Adrenal gland (tissue), 12 donors: ENCODE data around the gene LARGE1. TPM values are rescaled to one million over a fixed set of nuclear protein-coding genes. Genes with fewer than 3 reads are reported as not detected.

Experiments used
- DNase-seq, 7 donors: peaks; one replicate each; pipeline ENCODE4 v3.0.0-alpha.2; 2019 to 2020
- H3K27ac ChIP-seq, 5 donors: fragments of 200-600 bp; sonication (generic) in 4 of 5; 1 replicate in 3 of 5; 2 replicates in 2 of 5; pipeline versions ENCODE4 v1.5.1 to v1.8.0; 2016 to 2020; ENCODE audit warnings: mild to moderate bottlenecking in 1 of 5
- H3K27me3 ChIP-seq: fragments of 200-600 bp; 2 replicates; pipeline ENCODE4 v1.8.0; 2021
- H3K36me3 ChIP-seq, 2 donors: fragments of 200-600 bp; replicated peaks in 1 of 2; 1 replicate in 1 of 2; 2 replicates in 1 of 2; pipeline versions ENCODE4 v1.5.1 to v1.8.0; 2018 to 2022
- H3K4me1 ChIP-seq, 2 donors: fragments of 200-600 bp; replicated peaks in 1 of 2; 1 replicate in 1 of 2; 2 replicates in 1 of 2; pipeline versions ENCODE4 v1.5.1 to v1.8.0; 2018 to 2021
- H3K4me3 ChIP-seq, 4 donors: fragments of 200-600 bp; sonication (generic) in 3 of 4; one replicate each; pipeline ENCODE4 v1.5.1; 2016 to 2018
- H3K9me3 ChIP-seq, 3 donors: fragments of 200-600 bp; sonication (generic) in 1 of 3; replicated peaks in 1 of 3; 1 replicate in 2 of 3; 2 replicates in 1 of 3; pipeline versions ENCODE4 v1.5.1 to v1.8.0; 2016 to 2021
- POLR2A ChIP-seq, 2 donors: fragments of 450-650 bp; IDR thresholded peaks; one replicate each; pipeline ENCODE4 v1.6.1; 2017; ENCODE audit warnings: antibody characterized with exemption in 2 of 2, mild to moderate bottlenecking in 2 of 2, moderate library complexity in 1 of 2
- WGBS, 4 donors: extraction: QIAGEN DNeasy Blood & Tissue Kit in 2 of 4; methylation state at CpG; one replicate each; pipeline versions ENCODE4 v1.1.5 to v1.1.7; 2013 to 2017; 5-methylcytosine and 5-hydroxymethylcytosine counted together
- intact Hi-C, 2 donors: fragments of 100-400 bp; cut with DNase I; formaldehyde crosslinking; loops; one replicate each; pipeline versions ENCODE4 v1.14.1 to v1.15.0; 2022 to 2023
- polyA plus RNA-seq, 3 donors: library from polyadenylated mRNA; stranded (reverse); fragments of 200-250 nt in 2 of 3; fragments of 350-450 nt in 1 of 3; fragmentation: Illumina TruSeq in 1 of 3; extraction: RNeasy Lipid Tissue Mini Kit (QIAGEN cat#74804) in 1 of 3; gene quantifications; one replicate each; pipeline ENCODE4 v1.2.3, GENCODE V29; 2013 to 2014
- total RNA-seq, 9 donors: library from RNA; depleted of rRNA in 4 of 9; stranded (reverse); fragments of >200 nt in 4 of 9; fragments of 120-200 nt in 1 of 9; fragmentation: NEBNext Ultra II Directional in 1 of 9; extraction: Animal tissue kit (Norgen Biotek cat#: 25700) in 1 of 9; gene quantifications; one replicate each; pipeline versions ENCODE4 v1.1.0 to v1.2.4, GENCODE V29; 2013 to 2023
- TF ChIP-seq, protein P1 (sequence below), 6 experiments: fragments of 450-650 bp in 4 of 6; fragments of 200-600 bp in 2 of 6; sonication (generic) in 1 of 6; IDR thresholded peaks; 1 replicate in 5 of 6; 2 replicates in 1 of 6; pipeline versions ENCODE4 v1.5.1 to v1.8.0; 2016 to 2021; ENCODE audit warnings: antibody characterized with exemption in 6 of 6, mild to moderate bottlenecking in 2 of 6, moderate library complexity in 1 of 6
- donor health status: healthy with polysubstance abuse.
- donor health status: Bipolar disorder and iron deficiency.
- donor health status: DM: yes; HTN: yes; CAD: no.
- donor health status: DM: no; HTN: no; CAD: no.
- donor health status: DM: no; HTN: no; CAD: no.
- donor health status: DM: yes; HTN: yes; CAD: no.

The LARGE1 gene
- total and polyA plus RNA-seq, 12 donors = 3.4 to 67.6 (median 30.6) TPM

DNA sequence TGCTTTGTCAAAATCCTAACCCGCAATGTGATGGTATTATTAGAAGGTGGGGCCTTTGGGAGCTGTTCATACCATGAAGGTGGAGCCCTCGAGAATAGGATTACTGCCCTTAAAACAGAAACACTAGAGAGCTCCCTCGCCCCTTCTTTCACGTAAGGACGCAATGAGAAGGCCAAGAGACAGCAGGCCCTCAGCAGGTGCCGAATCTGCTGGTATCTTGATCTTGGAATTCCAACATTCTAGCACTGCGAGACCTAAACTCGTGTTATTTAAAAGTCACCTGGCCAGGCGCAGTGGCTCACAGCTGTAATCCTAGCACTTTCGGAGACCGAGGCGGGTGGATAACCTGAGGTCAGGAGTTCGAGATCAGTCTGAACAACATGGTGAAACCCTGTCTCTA, 33.1 kb downstream of the LARGE1 start:
- Histone ChIP-seq H3K4me1 (peaks cover 0 to 8% of the 10 kb centered on the region in 2 donors), H3K36me3 (no peaks in the 10 kb centered on the region), H3K9me3 (no peaks in the 10 kb centered on the region), H3K4me3 (no peak overlapping the region), H3K27ac (no peak overlapping the region), H3K27me3 (no peaks in the 10 kb centered on the region)
- TF ChIP-seq POLR2A (IDR thresholded peaks at IDR 0.05) = no peak
- TF ChIP-seq, protein P1, sequence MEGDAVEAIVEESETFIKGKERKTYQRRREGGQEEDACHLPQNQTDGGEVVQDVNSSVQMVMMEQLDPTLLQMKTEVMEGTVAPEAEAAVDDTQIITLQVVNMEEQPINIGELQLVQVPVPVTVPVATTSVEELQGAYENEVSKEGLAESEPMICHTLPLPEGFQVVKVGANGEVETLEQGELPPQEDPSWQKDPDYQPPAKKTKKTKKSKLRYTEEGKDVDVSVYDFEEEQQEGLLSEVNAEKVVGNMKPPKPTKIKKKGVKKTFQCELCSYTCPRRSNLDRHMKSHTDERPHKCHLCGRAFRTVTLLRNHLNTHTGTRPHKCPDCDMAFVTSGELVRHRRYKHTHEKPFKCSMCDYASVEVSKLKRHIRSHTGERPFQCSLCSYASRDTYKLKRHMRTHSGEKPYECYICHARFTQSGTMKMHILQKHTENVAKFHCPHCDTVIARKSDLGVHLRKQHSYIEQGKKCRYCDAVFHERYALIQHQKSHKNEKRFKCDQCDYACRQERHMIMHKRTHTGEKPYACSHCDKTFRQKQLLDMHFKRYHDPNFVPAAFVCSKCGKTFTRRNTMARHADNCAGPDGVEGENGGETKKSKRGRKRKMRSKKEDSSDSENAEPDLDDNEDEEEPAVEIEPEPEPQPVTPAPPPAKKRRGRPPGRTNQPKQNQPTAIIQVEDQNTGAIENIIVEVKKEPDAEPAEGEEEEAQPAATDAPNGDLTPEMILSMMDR (IDR thresholded peaks at IDR 0.05) = no peak
- intact Hi-C loops = no loop called here
- 94 to 96% (median 95%) methylated on average over 9 to 13 of the region's 13 CpGs for WGBS, 4 donors
- no peak for DNase-seq

DNA sequence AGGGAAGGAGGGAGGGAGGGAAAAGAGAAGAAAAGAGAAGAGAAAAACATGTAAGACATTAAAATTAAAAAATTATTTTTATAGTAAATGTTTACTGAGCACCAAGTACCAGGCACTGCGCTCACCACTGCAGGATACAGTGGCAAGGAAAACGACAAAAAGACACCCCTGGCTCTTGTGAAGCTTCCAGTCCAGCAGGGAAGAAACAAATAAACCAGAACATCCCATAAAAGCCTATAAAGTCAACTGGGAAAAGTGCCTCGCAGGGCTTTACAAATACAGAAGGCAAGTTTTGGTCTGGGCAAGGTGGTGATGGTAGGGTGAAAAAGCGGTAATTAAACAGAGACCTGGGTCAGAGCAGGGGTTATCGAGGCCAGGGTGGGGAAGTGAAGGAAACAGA, 33.6 kb downstream of the LARGE1 start:
- Histone ChIP-seq H3K4me1 (peaks cover 0 to 8% of the 10 kb centered on the region in 2 donors), H3K27ac (no peak overlapping the region), H3K4me3 (no peak overlapping the region), H3K27me3 (no peaks in the 10 kb centered on the region), H3K9me3 (no peaks in the 10 kb centered on the region), H3K36me3 (no peaks in the 10 kb centered on the region)
- 88 to 95% (median 88%) methylated on average over 5 of the region's 5 CpGs for WGBS, 4 donors
- DNase-seq = no peak
- intact Hi-C loops = no loop called here
- TF ChIP-seq POLR2A (IDR thresholded peaks at IDR 0.05) = no peak
- TF ChIP-seq, protein P1 (IDR thresholded peaks at IDR 0.05) = no peak

DNA sequence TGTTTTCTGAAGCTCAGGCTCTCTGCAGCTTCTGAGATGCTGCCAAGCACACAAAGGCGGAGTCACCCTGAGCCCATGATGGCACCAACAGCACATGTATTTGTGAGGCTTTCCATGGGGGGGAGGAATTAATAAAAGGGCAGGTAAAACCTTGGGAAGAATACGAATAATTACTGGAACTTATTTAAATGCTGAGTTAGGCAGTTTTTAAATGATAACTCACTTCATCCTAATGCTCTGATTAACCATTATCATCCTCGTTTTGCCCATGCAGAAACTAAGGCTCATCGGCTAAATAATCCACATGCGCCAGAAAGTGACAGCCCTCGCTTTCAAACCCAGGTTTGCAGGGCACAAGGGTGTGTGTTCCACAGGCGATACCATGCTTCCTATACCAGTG, 35.4 kb downstream of the LARGE1 start:
- TF ChIP-seq, protein P1 (IDR thresholded peaks at IDR 0.05) = no peak
- no peaks in the 10 kb centered on the region for H3K36me3 ChIP-seq
- 86 to 91% (median 90%) methylated on average over 7 of the region's 7 CpGs for WGBS, 4 donors
- H3K4me1 ChIP-seq = peaks cover 0 to 8% of the 10 kb centered on the region in 2 donors
- no peaks in the 10 kb centered on the region for H3K9me3 ChIP-seq
- H3K27ac ChIP-seq = no peak overlapping the region
- H3K4me3 ChIP-seq = no peak overlapping the region
- intact Hi-C loops = no loop called here
- no peak for DNase-seq
- H3K27me3 ChIP-seq = no peaks in the 10 kb centered on the region

DNA sequence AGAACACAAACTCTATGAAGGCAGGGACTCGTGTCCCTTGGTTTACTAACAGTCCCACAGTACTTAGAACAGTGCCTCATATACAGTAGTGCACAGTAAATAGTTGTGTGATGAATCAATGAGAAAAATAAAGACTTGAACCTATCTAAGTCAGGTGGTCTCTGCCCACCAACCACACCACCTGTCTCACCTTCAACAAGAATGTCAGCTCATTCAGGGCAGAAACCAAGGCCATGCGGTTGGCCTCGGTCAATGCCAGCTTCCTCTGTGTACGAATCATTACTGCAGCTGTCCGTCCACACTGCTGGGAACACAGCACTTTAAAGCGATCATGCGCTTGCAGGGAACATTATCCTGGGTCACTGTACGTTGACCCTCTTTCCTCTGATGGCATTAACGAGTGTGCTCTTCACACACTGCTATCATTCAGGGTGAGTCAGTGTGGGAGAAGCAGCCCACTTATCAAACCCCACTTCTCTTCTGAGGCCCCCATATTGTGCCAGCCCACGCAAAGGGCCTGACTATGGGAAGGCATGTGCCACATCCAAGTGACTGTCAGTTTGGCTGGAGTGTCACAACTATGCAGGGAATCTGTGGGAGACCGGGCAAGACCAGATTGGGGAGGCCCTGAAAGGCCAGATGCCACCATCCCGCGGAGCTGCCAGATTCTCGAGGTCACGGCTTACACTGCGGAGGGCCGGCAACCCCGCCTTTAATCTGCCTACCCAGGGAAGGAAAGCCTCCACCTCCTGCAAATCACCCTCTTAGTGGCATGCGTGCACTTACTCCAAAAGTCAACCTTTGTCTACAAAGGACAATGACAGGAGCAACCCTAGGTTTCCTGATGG, 36.1 kb downstream of the LARGE1 start:
- TF ChIP-seq, protein P1 (IDR thresholded peaks at IDR 0.05) = no peak
- TF ChIP-seq POLR2A (IDR thresholded peaks at IDR 0.05) = no peak
- H3K27ac ChIP-seq = no peak overlapping the region
- H3K36me3 ChIP-seq = no peaks in the 10 kb centered on the region

More for the DNA sequence above, 36.1 kb downstream of the LARGE1 start:
- intact Hi-C loops = no loop called here
- Histone ChIP-seq H3K4me1 (peaks cover 0 to 8% of the 10 kb centered on the region in 2 donors), H3K4me3 (no peak overlapping the region), H3K27me3 (no peaks in the 10 kb centered on the region), H3K9me3 (no peaks in the 10 kb centered on the region)
- DNase-seq = peak in 5 of 7 donors; percentile 25 to 49 (median 34)
- WGBS, 4 donors = 58 to 77% (median 68%) methylated on average over 7 to 19 of the region's 19 CpGs
